GM12878 (cell line): ENCODE results near the gene SLC50A1. TPM values are rescaled to one million over a fixed set of nuclear protein-coding genes. Genes with fewer than 3 reads are reported as not detected.

Source experiments
- ATAC-seq: fragments of 200-7000 bp; cut with Tn5 transposase; 3 replicates; pipeline ENCODE4 v1.9.1; 2020; ENCODE audit warnings: mild to moderate bottlenecking, moderate library complexity
- BruUV-seq: library from RNA; stranded (reverse); fragments of 400-500 nt; replicated peaks from 2 replicates; lab custom pipeline; 2021; lab: Mats Ljungman, UMichigan
- CTCF ChIA-PET: fragments of 300-600 bp; sonication (Branson Sonifier 250); formaldehyde crosslinking; extraction: SDS; loops from one replicate; lab custom pipeline; 2021; ENCODE audit warnings: inconsistent platforms; lab: Yijun Ruan, JAX
- POLR2A ChIA-PET: fragments of 350-600 bp; formaldehyde crosslinking; extraction: SDS; loops from one replicate; lab custom pipeline; 2021; ENCODE audit warnings: inconsistent platforms; lab: Charles Lee
- RAD21 ChIA-PET: fragments of 300-600 bp; sonication (Branson Sonifier 250); formaldehyde crosslinking; loops from one replicate; lab custom pipeline; 2023; ENCODE audit warnings: antibody characterized with exemption; ENCODE audit not compliant: unreplicated experiment; lab: Charles Lee
- SMC1A ChIA-PET: fragments of 300-600 bp; sonication (Branson Sonifier 250); formaldehyde crosslinking; loops from one replicate; lab custom pipeline; 2023; ENCODE audit not compliant: unreplicated experiment, uncharacterized antibody; lab: Charles Lee
- DNase-seq: peaks from one replicate; pipeline ENCODE4 v3.0.0-alpha.2; 2011; ENCODE audit warnings: low read depth, low spot score
- FAIRE-seq: peaks from 3 replicates; lab custom pipeline; 2011; peaks lifted over from hg19 to GRCh38; lab: Jason Lieb, UNC
- H2AFZ ChIP-seq: 2 replicates; pipeline ENCODE4 v1.6.0; 2011; ENCODE audit warnings: low read depth, low read length, control low read depth; ENCODE audit not compliant: control insufficient read depth
- H3K27ac ChIP-seq: 2 replicates; pipeline ENCODE4 v1.5.1; 2011; ENCODE audit warnings: control low read depth; ENCODE audit not compliant: control insufficient read depth, insufficient read depth
- H3K27me3 ChIP-seq, 2 experiments: replicated peaks in 1 of 2; 2 replicates each; pipeline versions ENCODE4 v1.6.0 to v1.6.1; 2011; ENCODE audit warnings: low read length in 1 of 2; ENCODE audit not compliant: control insufficient read depth in 2 of 2, insufficient read depth in 2 of 2
- H3K36me3 ChIP-seq, 2 experiments: 2 replicates each; pipeline ENCODE4 v1.5.1; 2011; ENCODE audit warnings: low read length in 1 of 2; ENCODE audit not compliant: control insufficient read depth in 2 of 2, insufficient read depth in 2 of 2
- H3K4me1 ChIP-seq: 2 replicates; pipeline ENCODE4 v1.6.1; 2011; ENCODE audit warnings: mild to moderate bottlenecking, low read length, moderate library complexity, mixed read lengths; ENCODE audit not compliant: control insufficient read depth, insufficient read depth
- H3K4me2 ChIP-seq: 2 replicates; pipeline ENCODE4 v1.6.0; 2011; ENCODE audit warnings: control low read depth; ENCODE audit not compliant: control insufficient read depth, insufficient read depth
- H3K4me3 ChIP-seq: fragments of 200-600 bp; sonication (generic); 2 replicates; pipeline ENCODE4 v1.5.1; 2016
- H3K79me2 ChIP-seq: 2 replicates; pipeline ENCODE4 v1.6.0; 2011; ENCODE audit warnings: low read length; ENCODE audit not compliant: control insufficient read depth, insufficient read depth
- H3K9ac ChIP-seq: 2 replicates; pipeline ENCODE4 v1.8.0; 2011; ENCODE audit warnings: low read length, control low read depth, mixed read lengths; ENCODE audit not compliant: control insufficient read depth, insufficient read depth
- H3K9me3 ChIP-seq: replicated peaks from 3 replicates; pipeline ENCODE4 v1.5.1; 2011; ENCODE audit warnings: mild to moderate bottlenecking, low read length; ENCODE audit not compliant: control insufficient read depth, insufficient read depth
- H4K20me1 ChIP-seq: 2 replicates; pipeline ENCODE4 v1.6.0; 2011; ENCODE audit not compliant: control insufficient read depth, insufficient read depth
- E2F4 ChIP-seq: IDR thresholded peaks from 2 replicates; pipeline ENCODE4 v1.6.1; 2012; ENCODE audit warnings: low read depth, low read length, improper control_type of control experiment
- GATAD2B ChIP-seq: fragments of 450-650 bp; conservative IDR thresholded peaks from 2 replicates; pipeline ENCODE4 v1.6.1; 2017; ENCODE audit warnings: low read depth, mild to moderate bottlenecking, moderate library complexity
- SKIL ChIP-seq: fragments of 450-650 bp; IDR thresholded peaks from 2 replicates; pipeline ENCODE4 v1.6.1; 2017; ENCODE audit warnings: mild to moderate bottlenecking, low read depth, inconsistent platforms; ENCODE audit not compliant: poor library complexity, severe bottlenecking
- TARDBP ChIP-seq: IDR thresholded peaks from 2 replicates; pipeline ENCODE4 v1.6.1; 2016; ENCODE audit warnings: borderline replicate concordance
- WGBS: methylation state at CpG from one replicate; pipeline ENCODE4 v1.1.6; 2016; ENCODE audit warnings: low lambda C conversion rate; ENCODE audit not compliant: insufficient replicate concordance, insufficient coverage; ENCODE audit errors: missing lambda C conversion rate; 5-methylcytosine and 5-hydroxymethylcytosine counted together
- in situ Hi-C: fragments of 300-500 bp; cut with MboI; formaldehyde crosslinking; loops from 9 replicates; pipeline ENCODE4 v1.14.3; 2018; ENCODE audit warnings: mixed read lengths
- intact Hi-C: fragments of 100-400 bp; cut with micrococcal nuclease; formaldehyde crosslinking; loops from one replicate; pipeline ENCODE4 v1.14.2; 2022; ENCODE audit not compliant: unreplicated experiment
- polyA plus RNA-seq, 11 experiments: library from polyadenylated mRNA; depleted of rRNA in 4 of 11; unstranded in 6 of 11; stranded (reverse) in 5 of 11; fragments of >200 nt; fragmentation: Nextera tagmentation in 4 of 11; fragmentation: Illumina TruSeq in 1 of 11; extraction: Ambion mirVana in 4 of 11; extraction: Trizol in 1 of 11; gene quantifications; 1 replicate in 1 of 11; 2 replicates in 10 of 11; pipeline versions ENCODE4 v1.2.1 to v1.2.3, GENCODE V29; 2011 to 2016; ENCODE audit warnings: inconsistent platforms in 2 of 11, missing spikeins in 2 of 11, low read depth in 1 of 11
- total RNA-seq, 4 experiments: library from RNA; depleted of rRNA in 3 of 4; stranded (reverse); fragments of >200 nt in 3 of 4; fragmentation: Illumina TruSeq in 1 of 4; extraction: Trizol in 1 of 4; gene quantifications; 2 replicates each; pipeline versions ENCODE4 v1.2.1 to v1.2.3, GENCODE V29; 2013 to 2021
- TF ChIP-seq, protein P1 (sequence below): fragments of 450-650 bp; IDR thresholded peaks from 2 replicates; pipeline ENCODE4 v1.6.1; 2018; ENCODE audit warnings: borderline replicate concordance, mild to moderate bottlenecking; ENCODE audit not compliant: partially characterized antibody

Gene SLC50A1
- total and polyA plus RNA-seq, 10 of the 15 experiments (the other 5 are each of a cell fraction or from before 2014, with no cell fraction given), result 32.5 to 85.6 (median 54.0) TPM

DNA sequence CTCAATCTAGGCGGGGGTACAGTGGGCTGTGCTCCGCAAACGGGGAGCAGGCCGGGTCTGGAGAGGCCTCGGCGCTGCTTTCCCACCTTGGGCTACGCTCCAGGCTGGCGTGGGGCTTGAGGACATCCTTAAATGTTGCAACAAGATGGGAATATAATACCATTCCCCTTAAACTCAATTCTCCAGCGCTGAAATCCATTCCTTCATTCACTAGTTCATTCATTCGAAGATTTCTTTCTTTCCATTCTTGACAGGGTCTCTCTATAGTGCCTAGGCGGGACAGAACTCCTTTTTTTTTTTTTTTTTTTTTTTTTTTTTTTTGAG lies 4.9 kb downstream of the SLC50A1 start:
- no TSS peak for BruUV-seq
- intact Hi-C loops (no loop called here), in situ Hi-C loops (no loop called here)
- ChIA-PET CTCF (interaction anchor here (1.0 kb wide), 1 partner anchor 53 kb away, joined by 3 read pairs; no protein-coding TSS in a partner anchor), POLR2A (interaction anchor here (0.6 to 1.6 kb wide), 2 partner anchors 55 to 701 kb away, joined by 4 to 7 read pairs; no protein-coding TSS in a partner anchor), SMC1A (no interaction called here), RAD21 (no interaction called here)
- Histone ChIP-seq H3K4me1 (peaks cover 13% of the 10 kb centered on the region), H3K9me3 (no peaks in the 10 kb centered on the region), H4K20me1 (no peaks in the 10 kb centered on the region), H3K36me3 (peaks cover 0 to 3% of the 10 kb centered on the region in 2 experiments; a peak in 2 of 4 replicates), H3K9ac (peak overlapping the region; percentile 89), H3K4me3 (peak overlapping the region; percentile 81), H3K4me2 (peak overlapping the region; percentile 88; the same call in 1 of the 2 replicates), H3K27me3 (no peaks in the 10 kb centered on the region), H3K27ac (no peak overlapping the region), H2AFZ (peak overlapping the region; percentile 94), H3K79me2 (peaks cover 30% of the 10 kb centered on the region)
- TF ChIP-seq GATAD2B (no peak; the same call in 1 of the 2 replicates), SKIL (no peak), E2F4 (no peak), TARDBP (no peak)
- TF ChIP-seq, protein P1, sequence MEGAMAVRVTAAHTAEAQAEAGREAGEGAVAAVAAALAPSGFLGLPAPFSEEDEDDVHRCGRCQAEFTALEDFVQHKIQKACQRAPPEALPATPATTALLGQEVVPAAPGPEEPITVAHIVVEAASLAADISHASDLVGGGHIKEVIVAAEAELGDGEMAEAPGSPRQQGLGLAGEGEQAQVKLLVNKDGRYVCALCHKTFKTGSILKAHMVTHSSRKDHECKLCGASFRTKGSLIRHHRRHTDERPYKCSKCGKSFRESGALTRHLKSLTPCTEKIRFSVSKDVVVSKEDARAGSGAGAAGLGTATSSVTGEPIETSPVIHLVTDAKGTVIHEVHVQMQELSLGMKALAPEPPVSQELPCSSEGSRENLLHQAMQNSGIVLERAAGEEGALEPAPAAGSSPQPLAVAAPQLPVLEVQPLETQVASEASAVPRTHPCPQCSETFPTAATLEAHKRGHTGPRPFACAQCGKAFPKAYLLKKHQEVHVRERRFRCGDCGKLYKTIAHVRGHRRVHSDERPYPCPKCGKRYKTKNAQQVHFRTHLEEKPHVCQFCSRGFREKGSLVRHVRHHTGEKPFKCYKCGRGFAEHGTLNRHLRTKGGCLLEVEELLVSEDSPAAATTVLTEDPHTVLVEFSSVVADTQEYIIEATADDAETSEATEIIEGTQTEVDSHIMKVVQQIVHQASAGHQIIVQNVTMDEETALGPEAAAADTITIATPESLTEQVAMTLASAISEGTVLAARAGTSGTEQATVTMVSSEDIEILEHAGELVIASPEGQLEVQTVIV, result no peak
- ATAC-seq, result no peak
- FAIRE-seq, result no peak
- 0% methylated on average over 11 of the region's 11 CpGs for WGBS
- no peak for DNase-seq
